Measurements from ENCODE around the gene YPEL2.

Gene YPEL2

GRCh38 chr17:59366773-59367656, 35.6 kb downstream of the YPEL2 start (continued):
- TF ChIP-seq ZFP69B (tag by site-specific recombination; IDR thresholded peaks at IDR 0.05) (no peak), ZNF629 (tag by site-specific recombination; IDR thresholded peaks at IDR 0.05) (peak; percentile 25; the same call in 1 of the 2 replicates), ZNF146 (tag by site-specific recombination; IDR thresholded peaks at IDR 0.05) (no peak), ZNF10 (tag by site-specific recombination; IDR thresholded peaks at IDR 0.05) (no peak), ZNF521 (tag by site-specific recombination; IDR thresholded peaks at IDR 0.05) (no peak), ZNF18 (tag by site-specific recombination; IDR thresholded peaks at IDR 0.05) (no peak), ZBTB44 (tag by site-specific recombination; IDR thresholded peaks at IDR 0.05) (0 out of 2 replicates have a peak, but pooled peaks have one; percentile 4), ZSCAN23 (tag by site-specific recombination; IDR thresholded peaks at IDR 0.05) (no peak), ZNF571 (tag by site-specific recombination; IDR thresholded peaks at IDR 0.05) (no peak), MYNN (tag by site-specific recombination; IDR thresholded peaks at IDR 0.05; ENCODE audit: borderline replicate concordance) (no peak), ZNF624 (tag by site-specific recombination; IDR thresholded peaks at IDR 0.05) (no peak), ZNF248 (tag by site-specific recombination; IDR thresholded peaks at IDR 0.05) (no peak), ZBTB20 (tag by site-specific recombination; IDR thresholded peaks at IDR 0.05) (no peak), IKZF3 (tag by site-specific recombination; IDR thresholded peaks at IDR 0.05) (no peak), ZBTB7A (tag by site-specific recombination; IDR thresholded peaks at IDR 0.05; ENCODE audit: low read depth) (no peak), GLI2 (tag by site-specific recombination; IDR thresholded peaks at IDR 0.05; ENCODE audit: borderline replicate concordance, low read depth) (no peak), FEZF1 (tag by site-specific recombination; IDR thresholded peaks at IDR 0.05) (peak; percentile 61), SP3 (tag by site-specific recombination; IDR thresholded peaks at IDR 0.05) (no peak), ZNF561 (tag by site-specific recombination; IDR thresholded peaks at IDR 0.05; ENCODE audit: borderline replicate concordance) (0 out of 2 replicates have a peak, but pooled peaks have one; percentile 17), ZNF19 (tag by site-specific recombination; IDR thresholded peaks at IDR 0.05; ENCODE audit: low read depth) (no peak)
- TF ChIP-seq, protein P1, sequence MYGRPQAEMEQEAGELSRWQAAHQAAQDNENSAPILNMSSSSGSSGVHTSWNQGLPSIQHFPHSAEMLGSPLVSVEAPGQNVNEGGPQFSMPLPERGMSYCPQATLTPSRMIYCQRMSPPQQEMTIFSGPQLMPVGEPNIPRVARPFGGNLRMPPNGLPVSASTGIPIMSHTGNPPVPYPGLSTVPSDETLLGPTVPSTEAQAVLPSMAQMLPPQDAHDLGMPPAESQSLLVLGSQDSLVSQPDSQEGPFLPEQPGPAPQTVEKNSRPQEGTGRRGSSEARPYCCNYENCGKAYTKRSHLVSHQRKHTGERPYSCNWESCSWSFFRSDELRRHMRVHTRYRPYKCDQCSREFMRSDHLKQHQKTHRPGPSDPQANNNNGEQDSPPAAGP (tag by site-specific recombination; IDR thresholded peaks at IDR 0.05) = no peak
- TF ChIP-seq, protein P2, sequence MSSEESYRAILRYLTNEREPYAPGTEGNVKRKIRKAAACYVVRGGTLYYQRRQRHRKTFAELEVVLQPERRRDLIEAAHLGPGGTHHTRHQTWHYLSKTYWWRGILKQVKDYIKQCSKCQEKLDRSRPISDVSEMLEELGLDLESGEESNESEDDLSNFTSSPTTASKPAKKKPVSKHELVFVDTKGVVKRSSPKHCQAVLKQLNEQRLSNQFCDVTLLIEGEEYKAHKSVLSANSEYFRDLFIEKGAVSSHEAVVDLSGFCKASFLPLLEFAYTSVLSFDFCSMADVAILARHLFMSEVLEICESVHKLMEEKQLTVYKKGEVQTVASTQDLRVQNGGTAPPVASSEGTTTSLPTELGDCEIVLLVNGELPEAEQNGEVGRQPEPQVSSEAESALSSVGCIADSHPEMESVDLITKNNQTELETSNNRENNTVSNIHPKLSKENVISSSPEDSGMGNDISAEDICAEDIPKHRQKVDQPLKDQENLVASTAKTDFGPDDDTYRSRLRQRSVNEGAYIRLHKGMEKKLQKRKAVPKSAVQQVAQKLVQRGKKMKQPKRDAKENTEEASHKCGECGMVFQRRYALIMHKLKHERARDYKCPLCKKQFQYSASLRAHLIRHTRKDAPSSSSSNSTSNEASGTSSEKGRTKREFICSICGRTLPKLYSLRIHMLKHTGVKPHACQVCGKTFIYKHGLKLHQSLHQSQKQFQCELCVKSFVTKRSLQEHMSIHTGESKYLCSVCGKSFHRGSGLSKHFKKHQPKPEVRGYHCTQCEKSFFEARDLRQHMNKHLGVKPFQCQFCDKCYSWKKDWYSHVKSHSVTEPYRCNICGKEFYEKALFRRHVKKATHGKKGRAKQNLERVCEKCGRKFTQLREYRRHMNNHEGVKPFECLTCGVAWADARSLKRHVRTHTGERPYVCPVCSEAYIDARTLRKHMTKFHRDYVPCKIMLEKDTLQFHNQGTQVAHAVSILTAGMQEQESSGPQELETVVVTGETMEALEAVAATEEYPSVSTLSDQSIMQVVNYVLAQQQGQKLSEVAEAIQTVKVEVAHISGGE (tag by site-specific recombination; conservative IDR thresholded peaks at IDR 0.05; ENCODE audit: low read depth) = no peak
- TF ChIP-seq, protein P3, sequence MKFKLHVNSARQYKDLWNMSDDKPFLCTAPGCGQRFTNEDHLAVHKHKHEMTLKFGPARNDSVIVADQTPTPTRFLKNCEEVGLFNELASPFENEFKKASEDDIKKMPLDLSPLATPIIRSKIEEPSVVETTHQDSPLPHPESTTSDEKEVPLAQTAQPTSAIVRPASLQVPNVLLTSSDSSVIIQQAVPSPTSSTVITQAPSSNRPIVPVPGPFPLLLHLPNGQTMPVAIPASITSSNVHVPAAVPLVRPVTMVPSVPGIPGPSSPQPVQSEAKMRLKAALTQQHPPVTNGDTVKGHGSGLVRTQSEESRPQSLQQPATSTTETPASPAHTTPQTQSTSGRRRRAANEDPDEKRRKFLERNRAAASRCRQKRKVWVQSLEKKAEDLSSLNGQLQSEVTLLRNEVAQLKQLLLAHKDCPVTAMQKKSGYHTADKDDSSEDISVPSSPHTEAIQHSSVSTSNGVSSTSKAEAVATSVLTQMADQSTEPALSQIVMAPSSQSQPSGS (tag by site-specific recombination; IDR thresholded peaks at IDR 0.05; ENCODE audit: low read depth) = peak; percentile 38; the same call in 1 of the 2 replicates
- TF ChIP-seq, protein P4, sequence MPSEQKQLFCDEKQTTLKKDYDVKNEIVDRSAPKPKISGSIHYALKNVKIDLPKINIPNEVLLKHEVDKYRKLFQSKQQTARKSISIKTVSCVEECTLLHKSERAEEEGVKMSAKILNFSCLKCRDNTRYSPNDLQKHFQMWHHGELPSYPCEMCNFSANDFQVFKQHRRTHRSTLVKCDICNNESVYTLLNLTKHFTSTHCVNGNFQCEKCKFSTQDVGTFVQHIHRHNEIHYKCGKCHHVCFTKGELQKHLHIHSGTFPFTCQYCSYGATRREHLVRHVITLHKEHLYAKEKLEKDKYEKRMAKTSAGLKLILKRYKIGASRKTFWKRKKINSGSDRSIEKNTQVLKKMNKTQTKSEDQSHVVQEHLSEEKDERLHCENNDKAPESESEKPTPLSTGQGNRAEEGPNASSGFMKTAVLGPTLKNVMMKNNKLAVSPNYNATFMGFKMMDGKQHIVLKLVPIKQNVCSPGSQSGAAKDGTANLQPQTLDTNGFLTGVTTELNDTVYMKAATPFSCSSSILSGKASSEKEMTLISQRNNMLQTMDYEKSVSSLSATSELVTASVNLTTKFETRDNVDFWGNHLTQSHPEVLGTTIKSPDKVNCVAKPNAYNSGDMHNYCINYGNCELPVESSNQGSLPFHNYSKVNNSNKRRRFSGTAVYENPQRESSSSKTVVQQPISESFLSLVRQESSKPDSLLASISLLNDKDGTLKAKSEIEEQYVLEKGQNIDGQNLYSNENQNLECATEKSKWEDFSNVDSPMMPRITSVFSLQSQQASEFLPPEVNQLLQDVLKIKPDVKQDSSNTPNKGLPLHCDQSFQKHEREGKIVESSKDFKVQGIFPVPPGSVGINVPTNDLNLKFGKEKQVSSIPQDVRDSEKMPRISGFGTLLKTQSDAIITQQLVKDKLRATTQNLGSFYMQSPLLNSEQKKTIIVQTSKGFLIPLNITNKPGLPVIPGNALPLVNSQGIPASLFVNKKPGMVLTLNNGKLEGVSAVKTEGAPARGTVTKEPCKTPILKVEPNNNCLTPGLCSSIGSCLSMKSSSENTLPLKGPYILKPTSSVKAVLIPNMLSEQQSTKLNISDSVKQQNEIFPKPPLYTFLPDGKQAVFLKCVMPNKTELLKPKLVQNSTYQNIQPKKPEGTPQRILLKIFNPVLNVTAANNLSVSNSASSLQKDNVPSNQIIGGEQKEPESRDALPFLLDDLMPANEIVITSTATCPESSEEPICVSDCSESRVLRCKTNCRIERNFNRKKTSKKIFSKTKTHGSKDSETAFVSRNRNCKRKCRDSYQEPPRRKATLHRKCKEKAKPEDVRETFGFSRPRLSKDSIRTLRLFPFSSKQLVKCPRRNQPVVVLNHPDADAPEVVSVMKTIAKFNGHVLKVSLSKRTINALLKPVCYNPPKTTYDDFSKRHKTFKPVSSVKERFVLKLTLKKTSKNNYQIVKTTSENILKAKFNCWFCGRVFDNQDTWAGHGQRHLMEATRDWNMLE (tag by site-specific recombination; conservative IDR thresholded peaks at IDR 0.05; ENCODE audit: low read depth) = no peak

Data from HEK293 (cell line).